GM18502 (cell line): ENCODE data around the gene SLC35G2.
"Not testable (repeated sequence)": the region's sequence is repeated elsewhere in the genome, so short reads cannot be mapped to it uniquely, and the experiment has no call there.

Source experiments
- ATAC-seq: cut with Tn5 transposase; IDR thresholded peaks from one replicate; pipeline ENCODE4 v1.9.1; 2021; ENCODE audit warnings: mild to moderate bottlenecking; ENCODE audit not compliant: unreplicated experiment, poor library complexity

Gene SLC35G2

GRCh38 chr3:136883967-136884720 is 65.2 kb downstream of the SLC35G2 start:
- no peak for ATAC-seq

- peak; percentile 47 for ATAC-seq
These were observed 66.7 kb downstream of the SLC35G2 start for GRCh38 chr3:136885357-136886213.

DNA sequence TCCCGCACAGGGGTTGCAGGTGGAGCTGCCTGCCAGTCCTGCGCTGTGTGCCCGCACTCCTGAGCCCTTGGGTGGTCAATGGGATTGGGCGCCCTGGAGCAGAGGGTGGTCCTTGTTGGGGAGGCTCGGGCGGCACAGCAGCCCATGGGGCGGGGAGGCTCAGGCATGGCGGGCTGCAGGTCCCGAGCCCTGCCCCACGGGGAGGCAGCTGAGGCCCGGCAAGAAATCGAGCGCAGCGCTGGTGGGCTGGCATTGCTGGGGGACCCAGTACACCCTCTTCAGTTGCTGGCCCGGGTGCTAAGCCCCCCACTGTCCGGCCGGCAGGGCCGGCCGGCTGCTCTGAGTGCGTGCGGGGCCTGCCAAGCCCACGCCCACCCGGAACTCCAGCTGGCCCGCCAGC is 71.0 kb downstream of the SLC35G2 start:
- ATAC-seq, result no peak

- ATAC-seq, result no peak
These were observed 73.3 kb downstream of the SLC35G2 start for GRCh38 chr3:136891934-136892855.

- no peak for ATAC-seq
These were observed 75.0 kb downstream of the SLC35G2 start for GRCh38 chr3:136893848-136894443.

DNA sequence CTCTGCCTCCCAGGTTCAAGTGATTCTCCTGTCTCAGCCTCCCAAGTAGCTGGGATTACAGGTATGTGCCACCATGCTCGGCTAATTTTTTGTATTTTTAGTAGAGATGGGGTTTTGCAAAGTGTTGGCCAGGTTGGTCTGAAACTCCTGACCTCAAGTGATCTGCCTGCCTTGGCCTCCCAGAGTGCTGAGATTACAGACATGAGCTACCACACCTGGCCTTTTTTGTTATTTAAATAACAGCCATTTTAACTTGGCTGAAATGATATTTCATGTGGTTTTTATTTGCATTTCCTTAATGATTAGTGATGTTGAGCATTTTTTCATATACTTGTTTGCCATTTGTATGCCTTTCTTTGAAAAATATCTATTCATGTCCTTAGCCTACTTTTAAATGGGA is 78.2 kb downstream of the SLC35G2 start:
- ATAC-seq, result peak; percentile 42

DNA sequence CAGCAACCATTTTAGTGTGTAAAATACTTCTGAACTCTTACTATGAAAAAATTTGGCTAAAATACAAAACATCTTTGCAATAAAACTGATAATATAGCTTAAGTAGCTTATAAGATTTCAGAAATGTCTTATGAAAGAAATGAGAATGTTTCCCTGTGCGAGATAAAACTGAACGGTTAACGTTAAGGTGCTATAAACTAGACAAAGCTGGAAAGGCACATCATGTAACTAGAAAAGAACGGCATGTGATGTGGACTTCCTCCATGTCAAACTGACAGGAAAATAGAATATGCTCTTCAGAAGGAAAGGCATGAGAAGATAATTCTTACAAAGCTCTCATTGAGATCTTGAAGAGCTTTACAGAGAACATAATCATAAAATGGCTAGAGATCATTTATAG is 79.6 kb downstream of the SLC35G2 start:
- ATAC-seq, result no peak

- ATAC-seq, result no peak
These were observed 80.0 kb downstream of the SLC35G2 start for GRCh38 chr3:136898954-136899353.

- ATAC-seq, result no peak
These were observed 80.8 kb downstream of the SLC35G2 start for GRCh38 chr3:136899622-136900158.

GRCh38 chr3:136900694-136901093 is 81.8 kb downstream of the SLC35G2 start:
- ATAC-seq, result not testable (repeated sequence)

- no peak for ATAC-seq
These were observed 82.5 kb downstream of the SLC35G2 start for GRCh38 chr3:136901391-136901790.

DNA sequence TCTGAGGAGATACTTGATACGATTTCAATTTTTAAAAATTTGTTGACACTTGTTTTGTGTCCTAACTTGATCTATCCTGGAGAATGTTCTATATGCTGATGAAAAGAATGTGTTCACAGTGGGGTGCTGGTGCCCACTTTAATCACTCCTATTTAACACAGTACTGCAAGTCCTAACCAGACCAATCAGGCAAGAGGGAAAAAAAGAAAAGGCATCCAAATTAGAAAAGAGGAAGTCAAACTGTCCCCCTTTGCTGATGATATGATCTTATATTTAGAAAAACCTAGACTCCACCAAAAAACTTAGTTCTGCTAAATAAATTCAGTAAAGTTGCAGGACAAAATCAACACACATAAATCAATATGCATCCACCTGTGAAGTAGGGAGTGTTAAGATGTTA is 83.6 kb downstream of the SLC35G2 start:
- ATAC-seq, result not testable (repeated sequence)

GRCh38 chr3:136903899-136904298 is 85.0 kb downstream of the SLC35G2 start:
- ATAC-seq, result no peak

DNA sequence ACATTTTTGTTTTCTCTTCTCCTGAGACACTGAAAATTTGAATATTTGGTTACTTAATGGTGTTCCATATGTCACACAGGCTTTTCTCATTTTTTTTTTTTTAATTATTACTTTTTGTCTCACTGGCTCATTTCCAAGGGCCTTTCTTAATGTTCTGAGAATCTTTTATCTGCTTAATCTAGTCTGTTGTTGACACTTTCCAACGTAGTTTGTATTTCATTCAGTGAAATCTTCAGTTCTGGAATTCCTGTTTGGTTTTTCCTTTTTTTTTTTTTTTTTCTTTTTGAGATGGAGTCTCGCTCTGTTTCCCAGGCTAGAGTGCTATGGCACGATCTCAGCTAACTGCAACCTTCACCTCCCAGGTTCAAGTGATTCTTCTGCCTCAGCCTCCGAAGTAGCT is 85.8 kb downstream of the SLC35G2 start:
- no peak for ATAC-seq
